GM19438 (cell line): ENCODE data around the gene CTBP1.

Source experiments
- ATAC-seq: cut with Tn5 transposase; IDR thresholded peaks from one replicate; pipeline ENCODE4 v1.9.1; 2021; ENCODE audit warnings: low read depth; ENCODE audit not compliant: unreplicated experiment

The CTBP1 gene

GRCh38 chr4:1200425-1201035 is 48.4 kb downstream of the CTBP1 start:
- no peak for ATAC-seq

- ATAC-seq, result no peak
Measured at GRCh38 chr4:1199556-1200331, 49.2 kb downstream of the CTBP1 start.

DNA sequence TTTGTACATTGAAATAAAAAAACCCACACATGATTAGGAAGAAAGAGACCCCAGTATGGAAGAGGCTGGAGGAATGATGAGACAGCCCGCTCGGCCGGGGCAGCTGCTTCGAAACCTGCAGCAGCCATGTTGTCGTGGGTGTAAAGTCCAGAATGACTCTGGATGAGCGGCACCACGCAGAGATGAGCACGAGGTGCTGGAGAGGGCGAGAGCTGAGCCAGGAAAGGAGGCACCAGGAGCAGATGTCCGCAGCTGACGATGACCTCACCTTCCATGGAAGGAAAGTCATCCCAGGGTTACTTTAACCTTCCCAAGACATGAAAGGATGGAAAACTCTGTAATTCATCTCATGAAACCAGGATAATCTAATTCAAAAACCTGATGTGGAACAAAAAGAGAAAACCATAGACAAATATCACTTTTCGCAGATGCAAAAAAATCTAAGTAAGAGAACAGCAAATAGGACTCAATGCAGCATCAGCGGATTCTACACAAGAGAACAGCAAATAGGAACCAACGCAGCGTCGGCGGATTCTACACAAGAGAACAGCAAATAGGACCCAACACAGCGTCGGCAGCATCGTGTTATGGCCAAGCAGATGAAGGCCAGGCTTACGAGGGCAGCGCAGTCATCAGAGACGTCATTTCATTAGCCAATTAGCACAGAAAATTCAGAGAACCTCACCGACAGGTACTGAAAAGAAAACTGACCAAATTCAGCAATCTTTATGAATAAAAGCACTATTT is 50.7 kb downstream of the CTBP1 start:
- no peak for ATAC-seq

GRCh38 chr4:1196421-1197183 is 52.3 kb downstream of the CTBP1 start:
- no peak for ATAC-seq

DNA sequence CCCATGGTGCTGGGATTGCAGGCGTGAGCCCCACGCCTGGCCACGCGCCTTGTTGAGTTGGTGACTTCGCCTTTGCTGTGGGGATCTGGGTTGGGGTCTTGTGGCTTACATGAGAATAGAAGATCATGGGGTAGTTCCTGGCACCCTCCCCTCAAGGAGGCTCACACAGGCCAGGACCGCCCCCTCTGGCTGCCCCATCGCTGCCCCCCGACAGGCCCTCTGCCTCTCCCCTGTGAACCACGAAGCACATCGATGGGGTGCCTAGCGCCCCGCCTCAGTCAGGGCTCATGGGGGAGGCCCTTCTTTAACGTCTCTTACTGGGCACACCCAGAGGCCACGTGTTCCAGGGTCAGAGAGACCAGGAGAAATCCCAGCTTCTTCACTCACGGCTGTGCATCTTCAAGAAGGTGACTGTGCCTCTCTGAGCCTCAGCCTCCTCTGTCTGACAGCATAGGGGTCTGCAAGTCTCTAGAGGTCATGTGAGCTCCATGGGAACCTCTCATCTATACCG is 53.0 kb downstream of the CTBP1 start:
- ATAC-seq, result no peak

DNA sequence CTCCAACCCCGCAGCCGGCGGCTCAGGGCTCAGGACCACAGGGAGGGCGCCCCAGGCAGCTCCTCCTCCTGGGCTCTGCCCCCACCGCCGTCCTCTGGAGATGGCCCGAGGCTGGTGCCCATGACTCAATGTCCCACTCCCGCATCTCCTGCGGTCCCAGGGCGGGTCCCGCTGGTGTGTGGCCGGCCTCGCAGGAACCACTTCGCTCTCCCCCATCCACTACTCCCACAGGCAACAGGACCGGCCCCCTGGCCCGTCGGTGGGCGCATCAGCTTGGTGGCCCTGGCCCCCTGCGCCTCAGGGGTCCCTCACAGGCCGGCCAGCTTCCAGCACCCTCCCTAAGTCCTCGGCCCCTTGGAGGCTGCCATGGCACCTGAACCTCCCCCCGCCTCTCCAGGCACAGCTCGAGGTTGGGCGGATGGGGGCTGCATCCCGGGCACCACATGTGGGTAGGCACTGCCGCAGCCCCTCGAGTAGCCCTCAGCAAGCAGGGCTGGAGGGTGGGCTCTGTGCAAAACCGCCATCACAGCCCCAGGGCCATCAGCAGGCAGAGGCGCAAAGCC is 53.7 kb downstream of the CTBP1 start:
- ATAC-seq, result no peak

DNA sequence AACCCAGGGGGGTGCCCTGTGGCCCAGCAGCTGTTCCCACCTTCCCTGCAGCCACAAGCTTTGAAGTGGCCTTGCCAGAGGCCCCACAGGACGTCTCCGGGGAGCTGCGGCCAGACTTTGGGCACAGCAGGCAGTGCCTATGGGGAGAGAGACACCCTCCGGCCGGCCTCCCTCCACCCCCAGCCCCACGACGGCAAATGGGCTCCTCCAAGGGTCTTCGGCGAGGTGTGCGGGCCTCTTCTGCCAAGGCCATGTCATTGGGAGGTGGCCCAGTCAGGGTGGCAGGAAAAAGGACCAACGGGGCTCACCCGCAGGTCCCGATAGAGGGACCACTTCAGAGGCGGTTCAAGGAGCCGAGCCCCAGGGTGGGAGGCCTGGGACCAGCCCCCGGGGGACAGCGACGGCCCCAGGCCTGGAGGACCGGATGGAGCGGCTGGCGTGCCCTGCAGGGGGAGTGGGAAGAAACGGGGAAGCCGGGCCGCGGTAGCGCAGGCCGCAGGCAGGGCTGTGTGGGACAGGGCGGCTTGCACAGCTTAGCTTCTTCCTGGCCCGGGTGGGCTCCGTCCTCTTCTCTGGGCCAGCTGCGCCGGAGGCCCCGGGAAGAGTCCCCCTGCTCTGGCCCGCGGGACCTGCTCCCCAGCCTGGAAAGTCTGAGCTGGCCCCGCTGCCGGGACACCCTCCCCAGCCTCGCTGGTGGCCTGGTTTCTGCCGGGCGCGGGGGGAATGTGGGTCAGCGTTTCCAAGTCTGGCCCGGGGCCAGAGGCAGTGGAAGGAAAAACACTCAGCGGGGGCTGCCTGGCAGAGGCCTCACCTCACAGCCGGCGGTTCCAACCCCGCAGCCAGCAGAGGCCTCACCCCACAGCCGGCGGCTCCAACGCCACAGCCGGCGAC is 54.7 kb downstream of the CTBP1 start:
- no peak for ATAC-seq

DNA sequence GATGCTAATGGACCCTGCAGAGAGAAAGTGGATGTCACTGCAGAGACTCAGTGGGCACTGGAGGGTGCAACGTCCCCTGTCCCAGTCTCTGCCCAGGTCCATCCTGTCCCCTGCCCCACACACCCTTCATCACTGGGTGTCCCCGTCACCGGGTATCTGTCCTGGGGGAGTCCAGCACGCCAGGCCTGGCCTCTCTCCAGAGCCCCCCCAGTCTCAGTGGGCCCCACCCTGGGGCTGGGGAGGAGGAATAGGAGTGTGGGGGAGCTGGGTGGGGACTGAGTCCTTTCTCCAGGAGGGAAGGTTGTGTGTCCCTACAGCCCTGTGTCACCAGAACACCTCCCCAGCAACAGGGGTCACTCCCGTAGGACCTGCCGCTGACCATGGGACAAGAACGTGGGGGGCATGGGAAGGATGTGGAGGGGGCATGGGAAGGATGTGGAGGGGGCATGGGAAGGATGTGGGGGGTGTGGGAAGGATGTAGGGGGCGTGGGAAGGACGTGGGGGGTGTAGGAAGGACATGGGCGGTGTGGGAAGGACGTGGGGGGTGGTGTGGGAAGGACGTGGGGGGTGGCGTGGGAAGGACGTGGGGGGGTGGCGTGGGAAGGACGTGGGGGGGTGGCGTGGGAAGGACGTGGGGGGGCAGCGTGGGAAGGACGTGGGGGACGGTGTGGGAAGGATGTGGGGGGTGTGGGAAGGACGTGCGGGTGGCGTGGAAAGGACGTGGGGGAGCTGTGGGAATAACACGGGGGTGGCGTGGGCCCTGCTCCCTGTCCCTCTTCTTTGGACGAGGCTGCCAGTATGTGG is 55.5 kb downstream of the CTBP1 start:
- no peak for ATAC-seq

GRCh38 chr4:1192493-1193205 is 56.3 kb downstream of the CTBP1 start:
- ATAC-seq, result no peak

DNA sequence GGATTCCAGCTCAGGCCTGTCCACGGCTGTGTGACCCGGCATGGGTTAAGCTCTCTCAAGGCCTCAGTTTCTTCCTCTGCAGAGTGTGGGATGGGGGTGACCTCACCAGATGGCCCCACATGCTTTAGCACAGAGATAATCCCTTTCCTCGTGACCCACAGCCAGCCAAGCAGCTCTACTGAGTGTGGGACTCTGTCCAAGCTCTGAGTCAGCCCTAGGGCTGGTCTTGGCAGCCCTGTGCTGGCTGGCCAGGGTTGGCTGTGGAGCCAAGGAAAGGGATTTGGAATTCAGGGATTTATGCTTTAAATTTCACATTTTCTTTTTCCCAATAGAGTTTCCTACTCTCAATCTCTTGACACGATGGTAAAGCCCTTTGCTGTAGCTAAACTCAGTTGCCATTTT is 56.8 kb downstream of the CTBP1 start:
- ATAC-seq, result no peak

DNA sequence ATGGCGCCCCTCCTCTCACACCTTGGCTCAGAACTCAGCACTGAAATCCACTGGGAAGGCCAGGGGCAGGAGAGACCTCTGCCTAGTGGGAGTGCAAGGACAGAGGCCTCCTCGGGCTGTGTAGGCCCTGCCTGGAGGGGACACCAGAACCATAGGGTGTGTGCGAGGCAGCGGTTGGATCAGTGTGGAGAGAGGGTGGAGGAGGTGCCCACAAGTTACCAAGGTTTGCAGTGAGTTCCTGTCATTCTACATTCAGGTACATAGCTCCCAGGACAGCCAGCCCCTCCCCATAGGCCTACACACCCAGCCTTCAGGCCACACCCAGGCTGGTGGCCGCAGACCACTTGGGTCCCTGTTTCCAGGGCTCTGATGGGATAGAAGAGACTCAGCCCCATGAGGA is 57.3 kb downstream of the CTBP1 start:
- no peak for ATAC-seq

DNA sequence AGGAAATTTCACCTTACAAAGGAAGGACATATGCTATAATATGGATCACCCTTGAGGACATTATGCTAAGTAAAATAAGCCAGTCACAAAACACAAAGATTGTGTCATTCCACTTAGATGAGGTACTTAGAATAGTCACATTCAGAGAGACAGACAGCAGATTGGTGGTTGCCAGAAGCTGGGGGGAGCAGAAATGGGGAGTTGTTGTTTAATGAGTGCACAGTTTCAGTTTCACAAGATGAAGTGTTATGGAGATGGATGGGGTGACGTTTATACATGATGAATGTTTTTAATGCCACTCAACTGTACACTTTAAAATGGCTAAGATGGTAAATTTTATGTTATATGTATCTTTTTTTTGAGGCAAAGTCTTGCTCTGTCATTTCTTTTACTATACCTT is 61.7 kb downstream of the CTBP1 start:
- ATAC-seq, result no peak

- ATAC-seq, result no peak
Measured at GRCh38 chr4:1183985-1184773, 64.8 kb downstream of the CTBP1 start.

- no peak for ATAC-seq
Measured at GRCh38 chr4:1182313-1182712, 66.6 kb downstream of the CTBP1 start.

DNA sequence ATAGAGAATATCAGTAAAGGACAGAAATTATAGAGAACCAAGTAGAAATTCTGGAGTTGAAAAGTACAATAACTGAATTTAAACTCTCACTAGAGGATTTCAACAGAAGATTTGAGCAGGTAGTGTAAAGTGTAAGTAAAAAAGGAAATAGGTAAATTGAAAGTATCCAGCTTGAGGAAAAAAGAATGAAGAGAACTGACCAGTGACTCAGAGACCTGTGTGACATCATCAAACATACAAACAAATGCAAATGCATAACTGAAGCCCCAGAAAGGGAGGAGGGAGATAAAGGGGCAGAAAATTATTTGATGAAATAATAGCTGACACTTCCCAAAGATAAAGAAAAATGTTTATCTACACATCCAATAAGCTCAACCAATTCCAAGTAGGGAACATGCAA is 68.3 kb downstream of the CTBP1 start:
- no peak for ATAC-seq

GRCh38 chr4:1179976-1180375 is 69.0 kb downstream of the CTBP1 start:
- ATAC-seq, result no peak

- no peak for ATAC-seq
Measured at GRCh38 chr4:1179089-1179441, 69.9 kb downstream of the CTBP1 start.
